ENCODE results near the gene SLX4IP. TPM values are rescaled to one million over a fixed set of nuclear protein-coding genes. Genes with fewer than 3 reads are reported as not detected.

The SLX4IP gene
- total RNA-seq, 1 donor from 2014 or later: 2.6 TPM

DNA sequence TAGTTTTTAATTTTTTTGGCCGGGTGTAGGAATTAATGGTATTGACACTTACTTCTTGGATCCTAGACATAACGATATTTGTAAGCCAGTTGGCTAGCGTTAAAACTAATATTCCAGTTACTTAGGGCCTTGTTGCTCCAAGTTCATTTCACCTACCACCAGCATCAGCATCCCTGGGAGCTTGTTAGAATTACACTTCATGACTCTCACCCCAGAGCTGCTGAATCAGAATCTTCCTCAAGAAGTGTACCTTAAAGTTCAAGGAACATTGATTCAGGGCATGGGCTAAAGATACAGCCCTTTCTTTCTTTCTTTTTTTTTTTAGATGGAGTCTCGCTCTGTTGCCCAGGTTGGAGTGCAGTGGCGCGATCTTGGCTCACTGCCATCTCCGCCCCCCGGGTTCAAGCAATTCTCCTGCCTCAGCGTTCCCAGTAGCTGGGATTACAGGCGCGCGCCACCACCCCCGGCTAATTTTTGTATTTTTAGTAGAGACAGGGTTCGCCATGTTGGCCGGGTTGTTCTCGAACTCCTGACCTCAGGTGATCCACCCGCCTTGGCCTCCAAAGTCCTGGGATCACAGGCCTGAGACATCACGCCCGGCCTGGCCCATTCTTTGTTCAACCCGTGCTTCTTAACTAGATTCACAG is 1.1 kb downstream of the SLX4IP start:
- TF ChIP-seq, protein P1, sequence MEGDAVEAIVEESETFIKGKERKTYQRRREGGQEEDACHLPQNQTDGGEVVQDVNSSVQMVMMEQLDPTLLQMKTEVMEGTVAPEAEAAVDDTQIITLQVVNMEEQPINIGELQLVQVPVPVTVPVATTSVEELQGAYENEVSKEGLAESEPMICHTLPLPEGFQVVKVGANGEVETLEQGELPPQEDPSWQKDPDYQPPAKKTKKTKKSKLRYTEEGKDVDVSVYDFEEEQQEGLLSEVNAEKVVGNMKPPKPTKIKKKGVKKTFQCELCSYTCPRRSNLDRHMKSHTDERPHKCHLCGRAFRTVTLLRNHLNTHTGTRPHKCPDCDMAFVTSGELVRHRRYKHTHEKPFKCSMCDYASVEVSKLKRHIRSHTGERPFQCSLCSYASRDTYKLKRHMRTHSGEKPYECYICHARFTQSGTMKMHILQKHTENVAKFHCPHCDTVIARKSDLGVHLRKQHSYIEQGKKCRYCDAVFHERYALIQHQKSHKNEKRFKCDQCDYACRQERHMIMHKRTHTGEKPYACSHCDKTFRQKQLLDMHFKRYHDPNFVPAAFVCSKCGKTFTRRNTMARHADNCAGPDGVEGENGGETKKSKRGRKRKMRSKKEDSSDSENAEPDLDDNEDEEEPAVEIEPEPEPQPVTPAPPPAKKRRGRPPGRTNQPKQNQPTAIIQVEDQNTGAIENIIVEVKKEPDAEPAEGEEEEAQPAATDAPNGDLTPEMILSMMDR (conservative IDR thresholded peaks at IDR 0.05; ENCODE audit: low read depth, low read length): no peak
- peak overlapping the region; percentile 83 for H3K4me3 ChIP-seq (ENCODE audit: low read depth, low read length)
- DNase-seq (ENCODE audit: low read depth): no peak

DNA sequence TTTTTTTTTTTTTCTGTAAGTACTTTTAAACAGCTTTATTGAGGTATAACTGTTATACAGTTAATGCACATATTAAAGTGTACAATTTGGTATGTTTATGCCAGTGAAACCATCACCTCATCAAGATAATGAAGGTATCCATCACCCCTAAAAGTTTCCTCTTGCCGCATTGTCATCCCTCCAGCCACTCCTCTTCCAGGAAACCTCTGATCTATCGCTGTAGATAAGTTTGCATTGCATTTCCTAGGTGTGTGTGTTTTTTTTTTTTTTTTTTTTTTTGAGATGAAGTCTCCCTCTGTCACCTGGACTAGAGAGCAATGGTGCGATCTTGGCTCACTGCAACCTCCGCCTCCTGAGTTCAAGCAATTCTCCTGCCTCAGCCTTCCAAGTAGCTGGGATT is 3.1 kb downstream of the SLX4IP start:
- DNase-seq (ENCODE audit: low read depth): no peak
- TF ChIP-seq, protein P1 (conservative IDR thresholded peaks at IDR 0.05; ENCODE audit: low read depth, low read length): no peak
- H3K4me3 ChIP-seq (ENCODE audit: low read depth, low read length): no peak overlapping the region

DNA sequence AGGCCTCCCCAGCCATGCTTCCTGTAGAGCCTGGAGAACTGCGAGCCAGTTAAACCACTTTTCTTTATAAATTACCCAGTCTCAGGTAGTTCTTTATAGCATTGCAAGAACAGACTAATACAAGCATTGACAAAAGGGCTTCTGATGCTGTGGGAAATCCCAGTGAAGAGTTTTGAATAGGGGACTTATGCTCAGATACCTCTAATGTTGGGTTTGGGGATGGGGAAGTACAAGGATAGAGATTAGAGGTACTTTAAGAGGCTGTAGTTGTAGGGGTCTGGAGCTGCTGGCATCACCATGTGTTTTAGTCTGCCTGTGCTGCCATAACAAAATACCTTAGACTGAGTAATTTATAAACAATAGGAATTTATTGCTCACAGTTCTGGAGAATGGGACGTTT is 8.8 kb downstream of the SLX4IP start:
- no peak for DNase-seq (ENCODE audit: low read depth)
- TF ChIP-seq, protein P1 (conservative IDR thresholded peaks at IDR 0.05; ENCODE audit: low read depth, low read length): no peak
- no peak overlapping the region for H3K4me3 ChIP-seq (ENCODE audit: low read depth, low read length)

DNA sequence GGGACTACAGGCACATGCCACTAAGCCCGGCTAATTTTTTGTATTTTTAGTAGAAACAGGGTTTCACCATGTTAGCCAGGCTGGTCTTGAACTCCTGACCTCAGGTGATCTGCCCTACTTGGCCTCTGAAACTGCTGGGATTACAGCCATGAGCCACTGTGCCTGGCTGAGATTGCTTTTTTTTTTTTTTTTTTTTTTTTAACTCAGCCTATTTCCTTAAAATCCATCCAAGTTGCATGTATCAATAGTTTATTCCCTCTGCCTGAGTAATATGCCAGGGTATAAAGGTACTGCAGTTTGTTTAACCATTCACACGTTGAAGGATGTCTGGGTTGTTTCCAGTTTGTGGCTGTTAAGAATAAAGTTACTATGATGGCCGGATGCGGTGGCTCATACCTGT is 10.7 kb downstream of the SLX4IP start:
- TF ChIP-seq, protein P1 (conservative IDR thresholded peaks at IDR 0.05; ENCODE audit: low read depth, low read length): no peak
- no peak for DNase-seq (ENCODE audit: low read depth)
- no peak overlapping the region for H3K4me3 ChIP-seq (ENCODE audit: low read depth, low read length)

DNA sequence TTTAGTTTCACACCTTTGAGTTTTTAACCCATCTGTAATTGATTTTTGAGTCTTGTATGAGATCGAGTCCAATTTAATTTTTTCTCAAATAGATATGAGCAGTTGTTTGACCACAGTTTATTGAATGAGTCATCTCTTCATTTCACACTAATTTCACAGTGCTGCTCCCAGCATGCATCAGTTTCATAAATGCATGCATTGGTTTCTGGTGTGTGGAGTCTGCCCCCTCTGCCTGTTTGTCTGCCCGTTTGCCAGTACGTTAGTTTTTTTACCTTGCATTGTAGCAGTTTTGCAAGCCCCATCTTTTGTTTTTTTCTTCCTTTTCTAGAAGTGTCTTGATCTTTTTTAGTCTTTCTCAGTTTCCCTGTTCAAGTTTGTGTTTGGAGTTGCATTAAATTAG is 11.9 kb downstream of the SLX4IP start:
- H3K4me3 ChIP-seq (ENCODE audit: low read depth, low read length): no peak overlapping the region
- TF ChIP-seq, protein P1 (conservative IDR thresholded peaks at IDR 0.05; ENCODE audit: low read depth, low read length): no peak
- no peak for DNase-seq (ENCODE audit: low read depth)

DNA sequence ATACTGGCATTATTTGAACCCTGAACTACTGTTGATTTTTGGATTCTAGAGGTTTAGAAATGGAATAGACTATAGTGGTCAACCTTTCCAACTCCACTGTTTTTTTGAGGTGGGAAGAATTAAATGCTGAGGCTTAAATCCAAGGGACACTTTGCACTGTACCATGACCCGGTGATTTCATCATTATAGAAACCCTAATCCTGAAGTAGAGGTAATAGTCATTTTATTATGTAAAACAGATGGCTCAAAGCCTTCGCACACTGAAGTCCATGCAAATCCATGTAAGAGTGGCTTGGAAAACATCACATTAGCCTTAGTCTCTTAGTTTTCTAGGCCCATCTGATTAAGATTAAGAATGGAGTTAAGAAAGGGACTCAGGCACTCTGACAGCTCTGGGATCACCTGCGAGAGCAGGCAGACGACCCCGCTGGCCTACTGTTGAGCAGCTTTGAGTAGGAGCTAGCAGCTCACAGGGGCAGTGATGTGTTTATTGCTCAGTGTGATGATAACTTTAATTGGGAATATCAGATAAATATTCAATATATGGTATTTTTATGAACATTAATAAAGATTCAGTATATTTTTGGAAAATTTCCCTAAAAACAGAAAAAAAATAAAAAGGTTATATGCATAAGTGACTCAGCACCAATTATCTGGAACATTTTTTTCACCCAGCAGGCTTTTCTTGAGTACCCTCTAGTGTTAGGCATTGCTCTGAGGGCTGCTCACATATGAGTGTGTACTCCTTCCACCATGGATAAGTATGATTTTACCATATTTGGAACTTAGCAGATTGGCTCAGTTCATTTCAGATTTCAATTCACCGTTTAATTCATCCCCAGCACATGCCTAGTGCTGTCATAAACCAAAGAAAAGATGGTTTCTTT is 13.4 kb downstream of the SLX4IP start:
- H3K4me3 ChIP-seq (ENCODE audit: low read depth, low read length): no peak overlapping the region
- no peak for DNase-seq (ENCODE audit: low read depth)
- TF ChIP-seq, protein P1 (conservative IDR thresholded peaks at IDR 0.05; ENCODE audit: low read depth, low read length): no peak
